Left colon (tissue), 2 donors: ENCODE results near the gene MEPE. TPM values are rescaled to one million over a fixed set of nuclear protein-coding genes. Genes with fewer than 3 reads are reported as not detected.

Experiments
- ATAC-seq: fragments of 200-7000 bp; cut with Tn5 transposase; one replicate; pipeline ENCODE4 v1.9.1; 2020; ENCODE audit warnings: mild to moderate bottlenecking, moderate library complexity
- DNase-seq, 2 donors: peaks; one replicate each; pipeline ENCODE4 v3.0.0-alpha.2; 2020
- intact Hi-C, 2 donors: fragments of 100-400 bp; cut with DNase I in 1 of 2; cut with micrococcal nuclease in 1 of 2; formaldehyde crosslinking; loops; one replicate each; pipeline versions ENCODE4 v1.11.2 to v1.14.0; 2022; cut with DNase I, micrococcal nuclease
- long read RNA-seq: library from polyadenylated mRNA; unstranded; transcript quantifications from one replicate; pipeline ENCODE4 v2.0.0, GENCODE V29; 2021
- total RNA-seq, 2 donors: library from RNA; stranded (reverse); fragmentation: NEBNext Ultra II Directional; extraction: Animal tissue kit (Norgen Biotek cat#: 25700); gene quantifications; one replicate each; pipeline ENCODE4 v1.2.1, GENCODE V29; 2021
- donor health status: DM: no; HTN: no; CAD: no.
- donor health status: DM: yes; HTN: yes; CAD: no.

MEPE gene, protein sequence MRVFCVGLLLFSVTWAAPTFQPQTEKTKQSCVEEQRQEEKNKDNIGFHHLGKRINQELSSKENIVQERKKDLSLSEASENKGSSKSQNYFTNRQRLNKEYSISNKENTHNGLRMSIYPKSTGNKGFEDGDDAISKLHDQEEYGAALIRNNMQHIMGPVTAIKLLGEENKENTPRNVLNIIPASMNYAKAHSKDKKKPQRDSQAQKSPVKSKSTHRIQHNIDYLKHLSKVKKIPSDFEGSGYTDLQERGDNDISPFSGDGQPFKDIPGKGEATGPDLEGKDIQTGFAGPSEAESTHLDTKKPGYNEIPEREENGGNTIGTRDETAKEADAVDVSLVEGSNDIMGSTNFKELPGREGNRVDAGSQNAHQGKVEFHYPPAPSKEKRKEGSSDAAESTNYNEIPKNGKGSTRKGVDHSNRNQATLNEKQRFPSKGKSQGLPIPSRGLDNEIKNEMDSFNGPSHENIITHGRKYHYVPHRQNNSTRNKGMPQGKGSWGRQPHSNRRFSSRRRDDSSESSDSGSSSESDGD
- total RNA-seq = not detected
- long read RNA-seq = 0 reads

DNA sequence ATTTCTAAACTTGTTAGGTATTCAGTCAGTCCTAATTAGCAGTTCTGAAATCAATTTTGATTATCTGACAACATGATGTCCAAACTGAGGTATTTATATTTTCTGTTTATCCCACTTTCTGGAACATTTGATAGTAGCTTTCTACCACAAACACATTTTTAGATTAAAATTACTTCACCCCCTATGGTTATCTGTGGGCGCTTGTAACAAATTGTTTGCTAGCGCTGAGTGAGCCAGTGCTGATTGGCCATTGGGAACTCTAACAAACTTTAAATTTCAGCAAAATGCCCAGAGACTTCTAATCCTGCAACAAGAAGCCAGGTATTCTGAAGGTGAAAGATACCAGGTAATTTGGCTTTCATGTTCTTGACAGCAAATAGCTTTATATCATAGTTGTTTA is at the start of gene MEPE:
Gene MEPE, plus strand, starts transcription at position 301 of the 400 bp plus-strand sequence. CDS start 1,746 bp downstream, outside the sequence.
- intact Hi-C loops = loop anchor here in 1 of 2 donors (10.0 kb wide), 1 partner anchor 458 kb away; no protein-coding TSS in a partner anchor
- DNase-seq (no peak), ATAC-seq (no peak)

DNA sequence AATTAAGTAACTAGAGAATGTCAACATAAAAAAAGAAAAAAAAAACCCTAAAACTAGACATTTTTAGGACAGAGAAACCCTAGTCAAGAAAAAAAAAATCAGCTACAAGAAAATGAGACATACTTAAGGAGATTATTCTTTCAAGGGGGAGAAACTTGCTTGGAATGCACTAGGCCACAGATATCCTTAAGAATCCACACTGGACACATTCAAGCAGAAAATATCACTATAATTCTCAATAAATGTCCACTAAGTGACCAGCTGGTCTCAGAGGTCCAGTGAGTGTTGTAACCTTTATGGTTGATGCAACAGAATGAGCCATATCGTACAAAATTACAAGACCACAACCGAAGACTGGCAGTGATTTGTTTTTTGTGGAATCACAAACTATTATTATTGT is 49.0 kb upstream of the MEPE start:
- intact Hi-C loops = no loop called here
- no peak for DNase-seq
- no peak for ATAC-seq

DNA sequence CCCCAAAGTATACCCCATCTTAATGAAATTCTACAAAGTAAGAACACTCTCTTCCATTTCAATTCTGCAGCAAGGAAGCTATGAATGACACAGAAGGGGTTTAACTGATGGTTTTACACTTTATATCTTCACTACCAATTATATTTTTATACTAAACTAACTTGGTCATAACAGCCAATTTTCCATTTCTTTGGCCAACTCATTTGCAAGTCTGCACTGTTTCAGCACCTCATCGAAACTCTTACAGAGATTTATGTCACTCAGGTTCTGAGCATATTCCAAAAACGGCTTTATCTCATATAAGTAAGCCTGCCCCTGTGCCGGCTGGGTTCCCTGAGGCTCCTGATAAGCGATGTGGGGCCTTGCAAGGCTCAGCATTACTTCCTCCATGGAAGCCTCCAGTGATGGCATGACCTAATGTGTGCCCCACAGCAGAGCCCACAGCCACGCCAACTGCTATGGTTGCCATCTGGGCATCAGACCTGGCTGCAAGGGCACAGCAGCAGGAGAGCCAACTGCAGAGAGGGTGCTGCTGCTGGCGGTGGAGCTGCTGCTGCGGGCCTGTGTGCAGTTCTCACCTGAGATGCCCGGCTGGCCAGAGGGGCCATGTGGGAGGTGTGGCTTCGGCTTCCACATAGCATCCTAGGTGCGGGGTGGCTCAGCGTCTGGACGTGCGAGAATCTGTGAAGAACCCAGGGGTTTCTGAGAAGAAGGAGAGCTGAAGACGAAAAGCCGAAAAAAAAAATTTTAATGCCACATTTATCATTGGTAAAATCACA is 46.8 kb upstream of the MEPE start:
- intact Hi-C loops = no loop called here
- DNase-seq (no peak), ATAC-seq (no peak)

- DNase-seq = no peak
- no peak for ATAC-seq
- intact Hi-C loops = no loop called here
Measured at GRCh38 chr4:87799301-87800113, 33.3 kb upstream of the MEPE start, which contains the start of gene IBSP. TSS of gene IBSP (plus strand) at chr4:87799554. CDS start at chr4:87802362, 2,808 bp downstream.

DNA sequence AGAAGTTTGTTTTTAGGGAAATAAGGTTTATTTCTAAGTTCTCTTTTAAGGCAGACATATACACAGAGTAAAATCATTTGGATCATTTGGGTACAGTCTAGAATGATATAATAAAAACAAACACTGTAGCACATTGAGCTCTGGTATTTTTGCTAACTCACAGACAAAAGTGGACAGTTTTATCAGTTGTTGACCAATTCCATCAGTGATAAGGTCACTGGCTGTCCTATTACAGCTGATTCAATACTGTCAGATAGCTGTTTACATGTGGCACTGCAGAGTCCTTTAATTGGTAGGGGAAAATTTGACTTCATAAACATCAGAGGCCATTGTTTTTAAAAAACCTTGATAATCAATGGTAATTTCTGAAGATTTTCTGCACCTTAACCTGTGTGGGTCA is 29.9 kb upstream of the MEPE start:
- ATAC-seq (no peak), DNase-seq (no peak)
- intact Hi-C loops = no loop called here

DNA sequence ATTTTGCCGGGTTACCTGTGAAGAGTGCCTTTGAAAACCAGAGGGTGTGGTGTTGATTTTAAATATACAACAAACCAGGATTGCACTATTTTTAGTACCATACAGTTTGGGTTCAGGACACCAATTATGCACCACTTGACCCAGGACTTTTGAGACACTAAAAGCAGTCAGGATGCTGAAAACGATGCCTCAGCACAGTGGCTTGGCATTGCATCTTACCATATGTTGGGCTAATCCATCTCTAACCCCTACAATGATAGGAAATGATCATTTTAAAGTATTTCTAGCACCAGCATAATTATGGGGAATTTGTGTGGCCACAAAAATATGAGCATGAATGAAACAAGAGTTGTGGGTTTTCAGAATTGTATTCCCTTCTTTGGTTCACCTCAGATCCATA is 29.3 kb upstream of the MEPE start:
- DNase-seq = no peak
- intact Hi-C loops = no loop called here

GRCh38 chr4:87804871-87805270 is 27.9 kb upstream of the MEPE start:
- intact Hi-C loops = no loop called here
- DNase-seq (no peak), ATAC-seq (no peak)

More for the DNA sequence above, 29.3 kb upstream of the MEPE start:
- ATAC-seq = no peak

DNA sequence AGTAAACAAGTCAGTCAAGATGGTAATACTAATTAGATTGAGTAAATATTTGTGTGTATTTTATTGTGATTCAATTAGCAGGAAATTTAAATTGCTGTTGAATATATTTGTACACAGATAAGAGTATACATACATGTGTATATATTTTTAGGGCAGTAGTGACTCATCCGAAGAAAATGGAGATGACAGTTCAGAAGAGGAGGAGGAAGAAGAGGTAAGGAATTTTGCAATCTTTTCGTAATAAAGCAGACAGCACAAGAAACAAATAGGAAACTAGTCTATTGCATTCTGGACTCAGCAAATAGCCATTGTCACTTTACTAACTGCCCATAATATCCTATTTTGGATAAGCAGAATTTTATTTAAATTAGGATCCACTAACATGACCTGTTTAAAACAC is 26.8 kb upstream of the MEPE start:
- intact Hi-C loops = no loop called here
- DNase-seq = no peak
- no peak for ATAC-seq

- ATAC-seq = no peak
- no peak for DNase-seq
- intact Hi-C loops = no loop called here
Measured at GRCh38 chr4:87806520-87806919, 26.2 kb upstream of the MEPE start.

- intact Hi-C loops = no loop called here
- no peak for DNase-seq
- ATAC-seq = no peak
Measured at GRCh38 chr4:87807402-87807801, 25.4 kb upstream of the MEPE start.

DNA sequence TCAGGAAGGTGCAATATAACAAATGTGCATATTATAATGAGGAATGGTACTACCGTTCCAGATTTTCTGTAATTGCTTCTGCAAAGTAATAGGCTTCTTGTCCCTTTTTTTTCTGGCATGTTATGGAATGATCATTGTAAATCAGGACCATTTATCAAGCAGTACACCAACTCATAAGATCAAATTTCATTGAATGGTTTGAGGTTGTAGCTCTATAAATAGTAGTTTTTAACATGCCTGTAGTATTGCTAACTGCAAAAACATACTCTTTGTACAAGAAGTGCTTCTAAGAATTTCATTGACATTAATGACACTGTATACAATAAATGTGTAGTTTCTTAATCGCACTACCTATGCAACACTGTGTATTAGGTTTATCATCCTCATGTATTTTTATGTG is 20.8 kb upstream of the MEPE start:
- DNase-seq (no peak), ATAC-seq (no peak)
- intact Hi-C loops = no loop called here

- ATAC-seq (no peak), DNase-seq (no peak)
- intact Hi-C loops = no loop called here
Measured at GRCh38 chr4:87819281-87819919, 13.4 kb upstream of the MEPE start.

DNA sequence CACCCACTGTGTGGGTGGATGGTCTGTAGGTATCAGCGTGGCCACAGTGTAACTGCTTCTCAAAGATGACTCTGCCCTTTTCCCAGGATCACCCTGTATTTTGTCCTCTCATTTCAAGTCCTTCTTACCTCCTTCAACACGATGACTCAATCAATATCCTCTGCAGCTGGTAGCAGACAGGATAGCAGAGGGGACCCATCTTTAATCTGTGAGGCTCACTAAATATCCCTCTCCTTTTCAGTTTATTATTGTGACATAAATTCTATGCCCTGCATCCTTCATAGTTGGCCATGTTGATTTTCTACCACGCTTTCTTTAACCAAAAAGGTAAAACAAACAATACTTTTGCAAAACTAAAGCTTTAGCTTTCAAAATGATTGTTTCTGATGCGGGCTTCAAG is 9.6 kb upstream of the MEPE start:
- intact Hi-C loops = no loop called here

DNA sequence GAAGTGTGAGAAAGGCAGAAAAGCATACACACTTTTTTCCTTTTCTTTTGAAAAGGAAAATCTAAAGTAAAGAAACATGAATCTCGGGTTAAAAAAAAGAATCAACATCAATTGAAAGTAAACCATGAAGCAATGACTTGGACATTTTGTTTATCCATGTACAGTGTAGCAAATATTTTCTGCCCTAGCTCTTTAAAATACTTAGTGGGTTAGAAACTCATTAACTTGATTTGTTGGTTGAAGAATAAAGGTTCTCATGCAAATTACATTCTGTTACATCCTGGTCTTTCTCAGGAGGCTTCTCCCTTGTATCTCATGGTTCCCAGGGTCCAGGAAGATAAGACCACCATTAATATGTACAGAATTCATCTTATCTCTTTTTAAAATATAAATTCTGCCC is 9.0 kb upstream of the MEPE start:
- ATAC-seq (no peak), DNase-seq (no peak)
- intact Hi-C loops = no loop called here

More for the DNA sequence above, 9.6 kb upstream of the MEPE start:
- ATAC-seq = no peak
- DNase-seq = no peak

DNA sequence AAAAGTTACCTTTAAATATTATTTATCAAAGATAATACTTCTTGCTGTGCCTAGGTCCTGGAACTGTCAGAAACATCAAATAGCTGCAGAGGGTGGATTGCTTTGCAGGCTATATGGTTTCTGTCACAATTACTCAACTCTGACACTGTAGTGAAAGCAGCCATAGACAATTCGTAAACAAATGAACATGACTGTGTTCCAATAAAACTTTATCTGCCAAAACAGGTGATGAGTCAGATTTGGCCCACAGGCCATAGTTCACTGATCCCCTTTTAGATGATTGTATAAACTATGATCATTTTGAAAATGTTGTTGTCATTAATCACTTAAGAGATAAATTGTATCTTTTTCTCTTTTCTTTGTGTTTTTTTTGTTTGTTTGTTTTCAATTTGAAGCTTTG is 8.4 kb upstream of the MEPE start:
- DNase-seq (no peak), ATAC-seq (no peak)
- intact Hi-C loops = no loop called here

GRCh38 chr4:87834401-87834800 is 1.6 kb downstream of the MEPE start:
- DNase-seq = no peak
- no peak for ATAC-seq
- intact Hi-C loops = loop anchor here in 1 of 2 donors (10.0 kb wide), 1 partner anchor 460 kb away; no protein-coding TSS in a partner anchor

GRCh38 chr4:87835197-87835596 is 2.4 kb downstream of the MEPE start:
- intact Hi-C loops = loop anchor here in 1 of 2 donors (5.0 to 10.0 kb wide), 2 partner anchors 293 to 460 kb away; no protein-coding TSS in a partner anchor
- DNase-seq (no peak), ATAC-seq (no peak)

- ATAC-seq (no peak), DNase-seq (no peak)
- intact Hi-C loops = loop anchor here in 1 of 2 donors (5.0 to 10.0 kb wide), 2 partner anchors 293 to 461 kb away; no protein-coding TSS in a partner anchor
Measured at GRCh38 chr4:87835743-87836142, 3.0 kb downstream of the MEPE start.
